NCI-H748 (cell line): Measurements from ENCODE around the gene LSM3.

Experiments used
- DNase-seq: peaks from one replicate; lab custom pipeline; 2025; ENCODE audit not compliant: unreplicated experiment; lab: John Stamatoyannopoulos, UW

The LSM3 gene

GRCh38 chr3:14156843-14157561, 21.6 kb upstream of the LSM3 start:
- no peak for DNase-seq

DNA sequence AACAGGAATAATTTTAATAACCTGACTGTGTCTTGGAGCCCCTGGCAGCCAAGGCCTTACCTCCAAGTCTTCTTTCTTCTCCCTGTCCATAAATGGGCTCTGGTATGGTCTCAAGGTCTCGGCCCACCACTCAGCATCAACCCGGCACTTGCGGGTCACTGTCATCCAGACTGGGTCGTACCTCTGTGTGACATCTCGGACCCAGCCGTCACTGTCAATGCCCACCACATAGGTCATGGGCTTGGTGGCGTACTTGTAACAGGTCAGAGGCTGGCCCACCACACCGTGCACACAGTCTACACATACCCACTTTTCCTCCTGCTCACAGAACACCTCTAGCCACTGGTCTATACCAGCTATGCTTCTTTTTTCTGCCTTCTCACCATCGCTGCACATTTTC, 20.7 kb upstream of the LSM3 start:
- DNase-seq = no peak

GRCh38 chr3:14158370-14158769, 20.2 kb upstream of the LSM3 start:
- no peak for DNase-seq

- no peak for DNase-seq
These were observed 19.2 kb upstream of the LSM3 start for GRCh38 chr3:14159426-14159825.

- no peak for DNase-seq
These were observed 17.3 kb upstream of the LSM3 start for GRCh38 chr3:14161282-14161681.

GRCh38 chr3:14162178-14162577, 16.4 kb upstream of the LSM3 start:
- no peak for DNase-seq

DNA sequence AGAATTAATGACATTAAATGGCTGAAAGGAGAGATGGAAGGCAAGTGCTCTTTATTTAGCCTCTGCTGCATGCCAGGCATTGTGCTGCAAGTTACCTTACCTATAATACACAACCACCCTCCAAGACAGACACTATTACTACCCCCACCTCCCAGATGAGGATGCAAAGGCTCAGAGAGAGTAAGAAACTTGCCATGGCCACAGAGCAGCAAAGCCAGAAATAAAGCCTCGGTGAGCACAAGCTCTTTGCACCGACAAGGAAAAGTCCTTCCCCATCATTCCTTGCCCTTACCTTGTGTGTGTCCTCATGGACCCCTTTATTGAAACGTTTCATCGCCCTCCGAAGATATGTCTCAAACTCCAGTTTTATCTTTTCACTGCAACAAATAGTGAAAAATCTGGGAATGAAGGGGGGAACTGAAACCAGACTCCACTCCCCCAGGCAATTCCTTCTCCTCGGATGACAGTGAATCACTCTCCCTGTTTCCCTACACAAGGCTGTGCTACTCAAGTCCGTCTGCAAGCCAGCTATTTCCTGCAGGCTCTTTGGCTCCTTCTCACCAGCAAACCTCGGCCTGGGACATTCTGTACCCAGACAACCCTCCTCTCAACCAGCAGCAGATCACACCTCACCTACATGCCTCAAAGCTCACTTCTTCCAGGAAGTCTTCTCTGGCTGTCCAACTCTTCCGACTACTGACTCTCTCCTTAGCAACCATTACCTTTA, 11.6 kb upstream of the LSM3 start:
- no peak for DNase-seq

DNA sequence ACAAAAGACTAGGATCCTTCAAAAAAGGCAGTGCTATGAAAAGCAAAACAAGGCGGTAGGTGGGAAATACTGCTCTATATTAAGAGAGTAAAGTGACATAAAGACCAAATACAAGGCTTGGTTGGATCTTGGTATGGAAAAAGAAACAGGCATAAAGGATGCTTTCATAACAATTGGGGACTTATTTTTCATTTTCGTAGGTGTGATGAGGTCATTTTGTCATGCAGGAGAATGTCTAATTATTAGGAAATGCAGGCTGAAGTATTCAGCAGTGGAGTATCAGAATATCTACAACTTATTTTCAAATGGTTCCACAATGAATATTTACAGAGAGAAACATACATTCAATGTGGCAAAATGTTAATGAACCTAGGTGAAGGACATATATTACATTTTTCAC, 9.2 kb upstream of the LSM3 start:
- DNase-seq = no peak

GRCh38 chr3:14169871-14170270, 8.7 kb upstream of the LSM3 start:
- no peak for DNase-seq

GRCh38 chr3:14170531-14171159, 8.0 kb upstream of the LSM3 start:
- no peak for DNase-seq

DNA sequence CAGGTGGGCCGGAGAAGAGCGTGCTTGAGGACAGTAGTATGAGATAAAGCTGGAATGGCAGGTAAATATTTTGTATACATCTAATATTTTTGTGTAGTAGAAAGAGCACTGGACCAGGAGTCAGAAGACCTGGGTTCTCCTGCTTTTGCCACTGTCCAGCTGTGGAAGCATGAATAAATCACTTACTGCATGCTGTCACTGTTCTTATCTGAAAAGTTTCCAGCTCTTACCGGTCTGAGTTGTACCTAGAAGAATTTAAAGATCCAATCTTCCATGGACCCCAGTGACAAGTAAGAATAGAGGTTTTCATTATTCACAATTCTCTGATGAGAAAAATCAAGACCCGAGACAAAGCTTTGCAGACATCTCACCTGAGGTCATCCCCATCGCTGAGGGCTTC, 6.1 kb upstream of the LSM3 start:
- DNase-seq = no peak

DNA sequence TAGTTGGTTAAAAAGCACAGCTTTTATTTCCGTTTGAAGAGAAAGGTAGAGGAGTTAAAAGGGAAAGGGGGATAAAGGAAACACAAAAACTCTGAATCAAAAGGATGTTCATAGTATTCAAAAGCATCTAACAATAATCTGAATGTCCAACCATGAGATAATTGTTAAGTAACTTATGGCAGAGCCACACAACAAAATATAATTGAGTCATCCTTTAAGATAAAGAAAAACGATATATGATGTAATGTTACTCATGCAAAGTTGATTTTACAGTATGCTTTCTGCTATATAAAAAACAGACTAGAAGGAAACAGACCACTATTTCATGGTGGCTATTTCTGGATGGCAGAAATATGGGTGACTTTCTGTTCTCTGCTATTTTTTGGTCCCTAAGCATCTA, 4.1 kb upstream of the LSM3 start:
- no peak for DNase-seq

DNA sequence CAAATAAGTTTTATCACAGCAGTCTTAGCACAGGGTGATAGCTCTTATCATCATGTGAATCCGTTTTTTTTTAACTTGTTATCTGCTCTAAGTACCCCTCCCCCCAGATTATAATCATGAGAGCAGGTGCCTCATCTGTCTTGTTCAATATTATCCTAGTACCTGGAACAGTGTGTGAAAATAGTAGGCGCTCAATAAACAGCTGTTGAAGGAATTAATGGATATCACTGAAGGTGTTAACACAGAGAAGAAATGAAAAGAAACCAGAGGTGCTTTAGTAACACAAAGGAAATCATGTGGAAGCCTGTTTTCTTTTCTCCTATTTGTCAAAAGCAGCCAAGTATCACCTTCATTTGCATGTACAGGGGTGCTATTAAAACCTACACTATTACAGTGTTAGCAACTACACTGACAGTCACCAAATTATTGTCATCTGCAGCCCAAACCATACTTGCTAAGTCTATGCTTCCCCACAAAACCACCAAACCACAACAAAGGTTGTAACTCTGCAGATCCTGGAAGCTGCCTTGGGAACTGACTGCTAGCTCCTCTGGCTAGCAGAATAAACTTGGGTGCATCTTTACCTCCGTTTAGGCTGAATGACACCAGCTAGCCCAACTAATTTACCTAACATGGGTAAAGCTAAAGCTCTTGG, 3.1 kb upstream of the LSM3 start:
- no peak for DNase-seq

- DNase-seq = no peak
These were observed 904 bp upstream of the LSM3 start for GRCh38 chr3:14177580-14178246.

DNA sequence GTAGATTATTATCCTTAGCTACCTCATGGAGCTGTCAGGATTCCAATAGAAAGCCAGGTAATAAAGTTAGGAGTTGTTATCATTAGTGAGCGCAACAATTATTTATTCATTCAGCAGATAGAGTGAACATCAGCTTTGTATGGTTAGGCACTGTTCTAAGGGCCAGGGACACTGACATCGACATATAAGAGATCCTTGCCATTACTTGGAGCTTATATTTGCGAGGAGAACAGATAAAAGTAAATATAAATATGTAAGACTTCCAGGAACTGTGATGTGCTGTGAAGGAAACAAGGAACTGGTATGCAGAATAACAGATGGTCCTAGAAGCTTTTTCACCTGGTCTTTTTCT, 473 bp downstream of the LSM3 start:
- DNase-seq = no peak

DNA sequence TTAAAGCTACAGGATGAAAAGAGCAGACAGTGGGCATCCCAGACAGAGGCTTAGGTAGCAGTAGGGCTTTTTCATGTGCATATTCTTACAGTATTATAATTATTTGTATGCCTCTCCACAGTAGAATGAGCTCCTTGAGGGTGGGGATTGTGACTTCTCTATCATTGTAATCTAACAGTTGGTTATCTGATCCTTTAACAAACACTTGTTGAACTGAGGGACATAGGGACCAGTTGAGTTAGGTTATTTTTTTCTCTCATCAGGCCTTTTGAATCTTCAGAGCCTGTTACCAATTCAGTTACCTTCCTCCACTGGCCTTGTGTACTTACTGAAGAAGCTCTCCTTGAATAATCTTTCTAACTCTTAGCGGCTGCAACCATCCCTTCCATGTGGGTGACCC, 1.2 kb downstream of the LSM3 start:
- no peak for DNase-seq

GRCh38 chr3:14181253-14181652, 2.6 kb downstream of the LSM3 start:
- DNase-seq = no peak

DNA sequence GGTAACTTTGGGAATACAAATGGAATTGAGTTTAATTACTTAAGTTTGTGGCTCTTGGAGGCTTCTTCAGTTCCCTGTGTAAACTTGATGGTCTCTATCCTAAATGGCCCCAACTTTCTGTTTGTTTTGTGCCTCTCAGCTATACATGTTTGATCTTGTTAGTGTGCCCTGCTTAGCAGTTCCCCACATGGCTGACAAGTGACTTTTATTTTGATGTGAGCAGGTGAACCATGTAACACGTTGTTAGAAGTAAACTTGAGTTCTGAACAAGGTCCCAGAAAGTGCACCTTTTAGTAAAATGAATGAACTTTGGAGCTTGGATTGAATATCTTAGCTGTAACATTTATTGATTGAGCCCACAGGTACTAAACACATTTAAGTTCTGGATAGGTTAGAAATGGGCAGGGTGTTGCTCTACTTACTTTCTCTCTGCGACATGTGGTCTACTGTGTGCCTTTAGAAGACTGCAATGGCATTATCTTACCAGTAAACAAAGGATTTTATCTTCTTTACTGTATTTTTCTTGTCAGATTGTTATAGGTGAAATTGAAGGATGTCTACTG, 4.5 kb downstream of the LSM3 start:
- DNase-seq = no peak

GRCh38 chr3:14186854-14187458, 8.3 kb downstream of the LSM3 start:
- DNase-seq = no peak

DNA sequence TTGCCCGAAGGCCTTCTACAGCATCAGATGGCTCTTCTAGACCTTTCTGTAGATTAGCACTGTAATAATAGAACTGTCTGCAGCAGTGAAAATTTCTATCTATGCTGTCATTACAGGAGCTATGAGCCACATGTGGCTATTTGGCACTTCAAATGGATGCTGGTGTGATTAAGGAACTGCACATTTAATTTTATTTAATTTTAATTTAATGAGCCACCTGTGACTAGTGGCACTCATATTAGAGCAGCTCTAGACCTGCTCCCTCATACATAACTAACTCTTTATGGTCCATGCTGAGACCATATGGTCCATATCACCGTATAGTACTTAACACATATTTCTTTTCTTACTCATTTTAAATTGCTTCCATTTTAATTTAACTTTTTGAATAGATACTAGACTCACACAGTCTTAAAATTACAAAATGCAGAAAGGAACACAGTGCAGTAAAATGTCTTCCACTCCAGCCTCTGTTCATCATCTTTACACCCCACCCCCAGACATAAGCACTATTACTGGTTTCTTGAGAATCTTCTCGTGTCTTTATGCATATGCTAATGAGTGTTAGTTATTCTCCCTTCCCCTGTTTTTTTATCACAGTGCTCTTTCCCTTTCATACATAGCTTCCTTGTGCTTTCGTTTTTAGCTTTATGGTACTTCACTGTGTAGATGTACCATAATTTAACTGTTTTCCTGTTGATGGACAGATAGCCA, 9.6 kb downstream of the LSM3 start:
- no peak for DNase-seq
